Left cardiac atrium (tissue), 4 donors: ENCODE data around the gene PRDM16. TPM values are rescaled to one million over a fixed set of nuclear protein-coding genes. Genes with fewer than 3 reads are reported as not detected.

ENCODE experiments used
- ATAC-seq, 2 donors: fragments of 200-7000 bp; cut with Tn5 transposase; one replicate each; pipeline ENCODE4 v1.9.1; 2020; ENCODE audit warnings: mild to moderate bottlenecking in 2 of 2, moderate library complexity in 2 of 2
- DNase-seq: peaks from one replicate; pipeline ENCODE4 v3.0.0-alpha.2; 2020
- intact Hi-C, 2 donors: fragments of 100-400 bp; cut with DNase I; formaldehyde crosslinking; loops; one replicate each; pipeline versions ENCODE4 v1.14.1 to v1.15.1; 2022 to 2023
- total RNA-seq, 2 donors: library from RNA; stranded (reverse); fragmentation: NEBNext Ultra II Directional; extraction: Animal tissue kit (Norgen Biotek cat#: 25700); gene quantifications; one replicate each; pipeline ENCODE4 v1.2.1, GENCODE V29; 2021
- donor health status: DM: no; HTN: yes; CAD: no.
- donor health status: DM: no; HTN: yes; CAD: no; lungs with severe emphysema.
- donor health status: DM: yes; HTN: yes; CAD: no.
- donor health status: Dilated cardiomyopathy.

Gene PRDM16
- total RNA-seq, 2 donors from 2014 or later: 0.99 to 1.2 TPM

DNA sequence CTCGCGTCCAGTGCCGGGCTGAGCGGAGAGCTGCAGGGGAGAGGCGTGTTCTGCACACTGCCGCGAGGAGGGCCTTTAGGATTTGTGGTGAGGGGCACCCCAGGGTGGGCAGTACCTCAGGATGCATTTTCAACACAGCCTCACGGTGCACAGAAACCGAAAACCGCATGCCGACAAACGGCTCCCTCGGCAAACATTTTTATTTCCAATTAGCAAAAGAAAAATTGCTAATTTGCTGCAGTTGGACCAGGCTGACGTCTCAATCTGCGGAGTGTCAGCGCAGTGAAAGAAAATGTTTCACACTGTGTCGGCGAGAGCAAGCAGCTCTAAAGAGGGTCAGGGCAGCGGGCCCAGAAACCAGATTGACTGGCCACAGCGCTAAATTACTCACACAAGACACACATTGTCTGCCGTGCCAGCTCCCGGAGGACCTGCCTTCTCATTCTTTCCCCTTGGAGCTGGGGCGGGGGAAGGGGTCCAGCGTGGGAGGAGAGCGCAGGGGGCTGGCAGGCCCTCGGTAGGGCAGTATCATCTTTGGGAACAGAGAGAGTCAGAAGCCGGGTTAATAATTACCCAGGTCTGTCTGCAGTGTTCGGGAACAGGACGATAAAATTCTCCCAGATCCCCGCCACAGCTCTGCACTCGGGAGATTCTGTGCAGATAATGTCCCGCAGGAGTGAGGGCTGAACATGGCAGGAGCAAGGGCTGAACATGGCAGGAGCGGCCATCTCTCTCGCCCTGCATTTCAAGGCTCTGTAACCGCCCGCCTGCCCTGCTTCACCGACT is 150.2 kb downstream of the PRDM16 start:
- intact Hi-C loops: no loop called here
- ATAC-seq (peak; percentile 69 to 79), DNase-seq (peak; percentile 71)

DNA sequence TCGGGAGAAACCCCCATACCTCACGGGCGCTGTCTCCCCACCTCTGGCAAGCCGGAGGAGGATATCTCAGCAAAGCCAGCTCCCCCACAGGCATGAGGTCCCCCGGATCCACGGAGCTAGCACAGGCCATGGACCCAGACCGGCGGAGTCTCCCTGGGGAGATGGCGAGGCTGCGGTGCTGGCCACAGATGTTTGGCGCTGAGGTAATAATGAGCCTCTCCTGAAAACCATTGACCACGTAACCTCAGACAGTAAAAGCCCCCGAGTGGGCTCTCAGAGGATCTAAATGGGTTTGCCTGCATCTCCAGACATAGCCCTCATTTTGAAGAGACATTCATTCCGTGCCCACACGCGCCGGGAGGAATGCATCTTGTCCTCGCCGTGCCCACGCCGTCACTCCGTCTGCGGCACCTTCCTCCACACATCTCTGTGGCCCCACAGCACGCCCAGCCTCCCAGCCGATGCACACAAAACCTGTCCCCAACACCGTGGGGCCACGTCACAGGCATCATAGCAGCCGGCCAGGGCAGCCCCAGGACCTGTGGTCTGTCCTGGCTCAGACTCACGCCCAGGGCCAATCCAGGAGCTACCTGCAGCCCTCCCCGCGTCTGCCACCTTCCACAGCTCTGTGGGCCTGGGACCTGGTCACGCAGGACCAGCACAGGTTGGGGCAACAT is 150.9 kb downstream of the PRDM16 start:
- intact Hi-C loops: no loop called here
- DNase-seq (no peak), ATAC-seq (no peak)

GRCh38 chr1:3221112-3222041 is 152.4 kb downstream of the PRDM16 start:
- intact Hi-C loops: no loop called here
- no peak for DNase-seq
- ATAC-seq: peak in 1 of 2 donors; percentile 34

- ATAC-seq (no peak), DNase-seq (no peak)
- intact Hi-C loops: no loop called here
Observed at GRCh38 chr1:3222042-3222692, 153.2 kb downstream of the PRDM16 start.

- ATAC-seq (no peak), DNase-seq (no peak)
- intact Hi-C loops: no loop called here
Observed at GRCh38 chr1:3225661-3226060, 156.7 kb downstream of the PRDM16 start.

DNA sequence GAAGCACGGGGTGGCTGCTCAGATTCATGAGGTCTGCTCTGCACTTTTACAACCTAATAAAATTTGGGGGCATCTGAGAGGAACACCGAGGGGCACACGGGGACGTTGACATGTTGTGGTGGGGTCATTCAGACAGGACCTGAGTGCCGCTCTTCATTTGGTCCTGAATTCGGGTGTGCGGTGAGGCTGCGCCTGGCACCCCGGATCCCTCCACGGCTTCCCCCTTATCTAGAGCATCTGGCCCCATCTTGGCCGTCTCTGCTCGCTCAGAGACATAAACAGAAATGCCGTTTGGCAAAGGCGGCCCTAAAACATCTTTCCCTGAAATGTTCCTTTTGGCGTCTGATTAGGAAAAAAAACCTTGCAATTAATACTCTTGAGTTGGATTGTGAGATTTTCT is 157.2 kb downstream of the PRDM16 start:
- DNase-seq (no peak), ATAC-seq (no peak)
- intact Hi-C loops: no loop called here

DNA sequence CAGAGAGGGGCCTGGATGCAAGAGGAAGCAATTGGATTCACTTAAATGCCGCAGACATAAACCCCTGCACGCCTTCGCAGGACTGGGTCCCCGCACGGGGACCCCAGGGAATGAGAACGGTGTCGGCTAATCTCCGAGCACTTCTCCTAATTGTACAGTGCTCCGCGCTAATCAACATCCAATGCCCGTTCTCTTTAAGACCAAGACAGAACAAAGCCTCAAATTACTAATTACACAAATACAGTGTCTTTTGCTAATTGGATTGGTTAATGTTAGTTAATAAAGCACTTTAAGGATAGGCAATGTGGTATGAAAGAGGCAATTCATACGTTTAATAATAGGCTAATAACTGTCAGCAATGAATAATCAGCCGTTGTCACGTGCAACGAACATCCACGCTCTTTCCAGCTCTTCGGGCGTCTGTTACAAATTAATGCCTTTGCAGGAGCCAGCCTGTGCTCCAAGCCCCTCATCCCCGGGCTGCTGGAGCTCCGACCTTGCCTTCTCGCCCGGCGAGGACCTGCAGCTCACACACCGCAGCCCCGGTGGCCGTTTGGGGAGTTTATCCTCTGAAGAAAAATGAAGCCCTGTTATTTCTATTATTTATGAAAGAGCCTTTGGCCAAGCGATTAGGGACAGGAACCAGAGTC is 157.8 kb downstream of the PRDM16 start:
- no peak for DNase-seq
- intact Hi-C loops: no loop called here
- no peak for ATAC-seq

- ATAC-seq (no peak), DNase-seq (no peak)
- intact Hi-C loops: no loop called here
Observed at GRCh38 chr1:3227351-3227704, 158.3 kb downstream of the PRDM16 start.

GRCh38 chr1:3227893-3228292 is 158.9 kb downstream of the PRDM16 start:
- DNase-seq (no peak), ATAC-seq (no peak)
- intact Hi-C loops: no loop called here

GRCh38 chr1:3229081-3229725 is 160.2 kb downstream of the PRDM16 start:
- intact Hi-C loops: no loop called here
- DNase-seq: no peak
- ATAC-seq: no peak

- intact Hi-C loops: no loop called here
- ATAC-seq (no peak), DNase-seq (no peak)
Observed at GRCh38 chr1:3230553-3230952, 161.6 kb downstream of the PRDM16 start.

DNA sequence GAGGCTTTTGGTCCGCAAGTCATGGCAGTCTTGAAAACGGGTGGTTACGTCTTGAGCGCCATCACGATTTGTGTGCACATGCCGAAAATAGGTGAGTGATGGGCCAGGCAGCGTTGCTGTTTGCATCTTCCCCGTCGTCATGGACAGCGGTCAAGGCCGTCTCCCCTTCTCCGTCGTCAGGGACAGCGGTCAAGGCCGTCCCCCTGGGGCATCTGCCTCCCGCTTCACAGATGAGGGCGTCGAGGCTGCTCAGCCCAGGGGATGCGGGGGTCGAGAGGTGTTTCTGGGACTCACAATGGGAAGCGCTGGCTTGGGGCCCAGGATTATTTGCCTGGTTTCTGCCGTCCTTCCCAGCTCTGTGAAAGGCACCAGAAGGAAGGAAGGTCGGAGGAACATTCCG is 162.2 kb downstream of the PRDM16 start:
- intact Hi-C loops: no loop called here
- ATAC-seq: no peak
- DNase-seq: no peak

GRCh38 chr1:3231826-3232225 is 162.8 kb downstream of the PRDM16 start:
- no peak for DNase-seq
- no peak for ATAC-seq
- intact Hi-C loops: no loop called here

DNA sequence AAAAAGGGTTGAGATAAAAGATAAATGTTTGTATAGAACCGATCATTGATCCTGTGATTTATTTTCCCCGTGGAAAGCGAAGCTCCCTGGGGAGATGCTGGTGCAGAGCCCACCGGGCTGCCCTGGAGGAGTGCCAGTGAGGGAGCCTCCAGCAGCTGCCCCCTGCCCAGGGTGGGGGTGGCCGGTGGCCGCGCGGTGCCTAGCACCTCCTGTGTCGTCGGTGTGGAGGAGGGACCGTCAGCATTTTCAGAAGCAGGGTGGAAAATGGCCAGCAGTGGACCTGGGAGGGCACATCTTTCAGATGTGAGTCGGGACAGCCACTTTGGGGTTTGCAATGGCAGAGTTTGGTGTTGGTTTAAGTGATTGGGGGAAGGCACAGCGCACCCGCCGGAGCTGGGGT is 164.0 kb downstream of the PRDM16 start:
- intact Hi-C loops: no loop called here
- DNase-seq (no peak), ATAC-seq (no peak)

DNA sequence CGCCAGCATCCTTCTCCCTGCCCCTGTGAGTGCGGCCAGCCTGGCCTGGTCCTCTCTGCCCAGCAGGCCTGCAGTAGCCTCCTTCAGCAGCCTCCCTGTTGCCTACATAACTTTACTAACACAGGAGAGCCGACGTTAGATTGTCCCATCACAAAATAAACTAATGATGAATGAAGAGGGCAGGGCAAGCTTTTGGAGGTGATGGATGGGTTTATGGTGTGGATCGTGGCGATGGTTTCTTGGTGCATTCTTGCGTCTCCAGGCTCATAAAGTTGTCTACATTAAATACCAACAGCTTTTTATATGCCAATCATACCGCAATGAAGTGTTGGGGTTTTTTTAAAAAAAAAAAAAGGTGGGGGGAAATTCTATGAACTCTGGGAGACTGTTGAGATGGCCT is 164.5 kb downstream of the PRDM16 start:
- no peak for DNase-seq
- ATAC-seq: no peak
- intact Hi-C loops: no loop called here

DNA sequence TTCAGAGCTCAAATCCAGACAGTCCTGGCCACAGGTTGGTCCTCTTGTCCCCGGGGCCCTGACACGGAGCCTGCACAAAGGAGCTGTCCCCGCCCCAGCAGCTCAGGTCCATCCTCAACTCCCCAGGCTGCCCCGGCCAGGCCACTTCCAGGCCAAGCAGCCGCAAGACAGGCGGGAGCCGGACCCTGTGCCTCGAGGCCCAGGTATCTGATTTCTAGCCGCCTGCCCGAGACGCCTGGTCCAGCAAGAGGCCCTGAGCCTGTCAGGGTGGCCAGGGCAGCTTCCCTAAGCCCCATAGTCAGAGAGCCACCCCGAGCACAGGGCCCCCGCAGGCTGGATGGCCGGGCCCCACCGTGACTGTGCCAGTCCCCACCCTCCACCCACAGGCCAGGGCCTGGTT is 165.3 kb downstream of the PRDM16 start:
- DNase-seq: no peak
- ATAC-seq: no peak
- intact Hi-C loops: no loop called here

DNA sequence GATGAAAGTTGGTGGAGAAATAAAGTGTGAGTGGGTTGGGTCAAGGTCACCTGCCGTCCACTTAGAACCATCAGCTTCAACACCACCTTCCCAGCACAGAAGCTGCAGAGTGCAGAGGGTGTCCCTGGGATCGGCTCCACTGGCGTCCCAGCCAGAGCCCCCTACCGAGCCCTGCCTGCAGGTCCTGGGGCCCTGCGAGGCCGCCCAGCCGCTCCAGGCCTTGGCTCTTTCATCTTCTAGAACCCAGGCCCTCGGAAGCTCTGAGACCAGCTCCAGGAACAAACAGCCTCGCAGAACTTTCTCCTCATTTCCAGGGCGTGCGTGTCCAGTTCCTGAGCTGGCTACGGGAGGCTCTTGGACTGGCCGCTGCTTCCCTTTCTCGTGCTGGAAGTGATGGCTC is 166.0 kb downstream of the PRDM16 start:
- intact Hi-C loops: no loop called here
- no peak for ATAC-seq
- DNase-seq: no peak

DNA sequence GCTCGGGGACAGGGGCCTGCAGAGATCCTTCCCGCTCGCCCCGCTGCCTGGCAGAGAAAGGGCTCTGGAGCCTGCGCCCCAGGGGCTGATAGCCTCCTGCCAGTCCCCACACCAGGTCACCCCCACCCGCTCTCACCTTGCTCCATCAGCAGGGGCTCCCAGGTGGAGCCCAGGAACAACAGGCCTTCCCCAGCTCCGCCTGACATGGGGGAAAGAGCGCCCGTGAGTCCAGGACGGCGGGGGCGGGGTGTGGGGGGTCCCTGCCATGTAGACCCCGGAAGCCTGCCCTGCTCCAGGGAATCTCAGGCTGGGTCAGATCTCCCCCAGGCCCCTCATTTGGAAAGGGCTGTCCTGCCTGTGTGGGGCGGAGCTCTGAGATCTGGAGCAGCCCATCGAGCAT is 166.5 kb downstream of the PRDM16 start:
- no peak for DNase-seq
- ATAC-seq: no peak

DNA sequence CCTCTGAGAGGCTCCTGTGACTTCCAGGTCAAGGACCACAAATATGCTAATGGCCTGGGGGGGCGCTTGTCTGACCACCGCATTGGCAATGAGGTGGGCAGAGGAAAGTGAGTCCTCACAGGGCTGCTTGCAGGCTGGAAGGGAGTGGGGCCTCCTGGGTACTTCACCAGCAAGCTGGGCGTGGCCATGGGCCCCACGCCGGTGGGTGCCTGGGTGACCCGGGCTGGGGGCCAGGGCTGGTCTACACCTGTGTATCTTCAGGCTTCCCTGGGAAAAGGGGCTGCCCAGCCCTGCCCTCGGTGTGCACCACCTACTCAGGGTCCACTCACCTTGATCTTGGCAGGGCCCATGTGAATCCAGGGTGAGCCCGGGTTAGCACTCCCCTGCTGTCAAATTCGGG is 167.4 kb downstream of the PRDM16 start:
- no peak for ATAC-seq
- intact Hi-C loops: no loop called here

More for the DNA sequence above, 166.5 kb downstream of the PRDM16 start:
- intact Hi-C loops: no loop called here

More for the DNA sequence above, 167.4 kb downstream of the PRDM16 start:
- DNase-seq: no peak
